Breast epithelium (tissue), 4 donors: ENCODE measurements around the gene PPP1R3E. TPM values are rescaled to one million over a fixed set of nuclear protein-coding genes. Genes with fewer than 3 reads are reported as not detected.
A peak's percentile ranks its signal among the peaks of the same experiment; 100 is the strongest.

Experiments
- DNase-seq, 2 donors: peaks; one replicate each; pipeline ENCODE4 v3.0.0-alpha.2; 2019; ENCODE audit warnings: low spot score in 2 of 2
- H3K27ac ChIP-seq, 2 donors: fragments of 200-600 bp; sonication (generic) in 1 of 2; one replicate each; pipeline ENCODE4 v1.5.1; 2016 to 2019; ENCODE audit warnings: mild to moderate bottlenecking in 1 of 2
- H3K27me3 ChIP-seq, 2 donors: fragments of 200-600 bp; sonication (generic) in 1 of 2; one replicate each; pipeline versions ENCODE4 v1.5.1 to v1.6.0; 2017 to 2019; ENCODE audit warnings: control low read depth in 1 of 2, mild to moderate bottlenecking in 1 of 2
- H3K36me3 ChIP-seq: fragments of 200-600 bp; one replicate; pipeline ENCODE4 v1.5.1; 2019
- H3K4me1 ChIP-seq, 2 donors: fragments of 200-600 bp; sonication (generic); one replicate each; pipeline ENCODE4 v1.5.1; 2016 to 2019; ENCODE audit warnings: control low read depth in 1 of 2
- H3K4me3 ChIP-seq, 3 donors: fragments of 200-600 bp; sonication (generic); 1 replicate in 2 of 3; 2 replicates in 1 of 3; pipeline ENCODE4 v1.5.1; 2016 to 2019; ENCODE audit warnings: mild to moderate bottlenecking in 3 of 3, moderate library complexity in 2 of 3
- H3K9me3 ChIP-seq, 2 donors: fragments of 200-600 bp; sonication (generic) in 1 of 2; one replicate each; pipeline ENCODE4 v1.5.1; 2016 to 2019; ENCODE audit warnings: control low read depth in 1 of 2
- CTCF ChIP-seq, 3 donors: fragments of 450-650 bp; IDR thresholded peaks; one replicate each; pipeline ENCODE4 v1.5.1; 2016 to 2017; ENCODE audit warnings: antibody characterized with exemption in 3 of 3, mild to moderate bottlenecking in 3 of 3, moderate library complexity in 3 of 3
- POLR2A ChIP-seq: fragments of 450-650 bp; IDR thresholded peaks from one replicate; pipeline ENCODE4 v1.6.1; 2016; ENCODE audit warnings: antibody characterized with exemption, mild to moderate bottlenecking, moderate library complexity
- POLR2AphosphoS5 ChIP-seq, 3 donors: sonication (generic); formaldehyde crosslinking; IDR thresholded peaks; one replicate each; pipeline ENCODE4 v1.6.1; 2017; ENCODE audit warnings: antibody characterized with exemption in 3 of 3
- intact Hi-C: fragments of 100-400 bp; cut with DNase I; formaldehyde crosslinking; loops from one replicate; pipeline ENCODE4 v1.15.1; 2023; ENCODE audit warnings: low total_unique reads
- total RNA-seq, 3 donors: library from RNA; depleted of rRNA; stranded (reverse); fragments of >200 nt; gene quantifications; one replicate each; pipeline ENCODE4 v1.1.0, GENCODE V29; 2016

PPP1R3E gene
- total RNA-seq, 3 donors from 2014 or later: 8.2 to 11.6 (median 9.4) TPM

GRCh38 chr14:23324993-23325392 is 22.3 kb upstream of the PPP1R3E start:
- H3K9me3 ChIP-seq: no peaks in the 10 kb centered on the region
- H3K36me3 ChIP-seq: no peaks in the 10 kb centered on the region
- DNase-seq: no peak
- no peak overlapping the region for H3K4me3 ChIP-seq
- H3K27ac ChIP-seq: no peak overlapping the region
- H3K4me1 ChIP-seq: peaks cover 0 to 4% of the 10 kb centered on the region in 2 donors
- intact Hi-C loops: loop anchor here (5.0 to 10.0 kb wide), 3 partner anchors 52 to 338 kb away; partner anchors contain the start of gene CMTM5
- H3K27me3 ChIP-seq: no peaks in the 10 kb centered on the region
- TF ChIP-seq POLR2AphosphoS5 (IDR thresholded peaks at IDR 0.05): no peak
- no peak for TF ChIP-seq CTCF (IDR thresholded peaks at IDR 0.05)
- TF ChIP-seq POLR2A: no peak

GRCh38 chr14:23324455-23324846 is 21.8 kb upstream of the PPP1R3E start:
- H3K27me3 ChIP-seq: no peaks in the 10 kb centered on the region
- no peak overlapping the region for H3K27ac ChIP-seq
- H3K9me3 ChIP-seq: no peaks in the 10 kb centered on the region
- intact Hi-C loops: loop anchor here (5.0 to 10.0 kb wide), 2 partner anchors 150 to 337 kb away; no protein-coding TSS in a partner anchor
- no peak for DNase-seq
- no peak overlapping the region for H3K4me3 ChIP-seq
- TF ChIP-seq CTCF (IDR thresholded peaks at IDR 0.05) (no peak), POLR2AphosphoS5 (IDR thresholded peaks at IDR 0.05) (no peak), POLR2A (no peak)
- H3K4me1 ChIP-seq: peaks cover 0 to 4% of the 10 kb centered on the region in 2 donors
- no peaks in the 10 kb centered on the region for H3K36me3 ChIP-seq

GRCh38 chr14:23323838-23324454 is 21.3 kb upstream of the PPP1R3E start:
- Histone ChIP-seq H3K9me3 (no peaks in the 10 kb centered on the region), H3K4me3 (no peak overlapping the region)
- intact Hi-C loops: loop anchor here (5.0 to 10.0 kb wide), 2 partner anchors 151 to 337 kb away; no protein-coding TSS in a partner anchor

GRCh38 chr14:23322568-23323517 is 20.2 kb upstream of the PPP1R3E start:
- Histone ChIP-seq H3K9me3 (no peaks in the 10 kb centered on the region), H3K36me3 (no peaks in the 10 kb centered on the region), H3K27ac (peak overlapping the region; percentile 94 to 97), H3K27me3 (no peaks in the 10 kb centered on the region), H3K4me1 (peaks cover 0 to 4% of the 10 kb centered on the region in 2 donors), H3K4me3 (peak overlapping the region; percentile 76 to 97 (median 92))
- TF ChIP-seq POLR2AphosphoS5 (IDR thresholded peaks at IDR 0.05): no peak
- no peak for TF ChIP-seq CTCF (IDR thresholded peaks at IDR 0.05)
- TF ChIP-seq POLR2A: no peak
- intact Hi-C loops: loop anchor here (5.0 to 10.0 kb wide), 2 partner anchors 152 to 336 kb away; no protein-coding TSS in a partner anchor
- no peak for DNase-seq

More at GRCh38 chr14:23323838-23324454, 21.3 kb upstream of the PPP1R3E start:
- no peaks in the 10 kb centered on the region for H3K27me3 ChIP-seq
- no peak for DNase-seq
- TF ChIP-seq POLR2A (no peak), POLR2AphosphoS5 (IDR thresholded peaks at IDR 0.05) (no peak), CTCF (IDR thresholded peaks at IDR 0.05) (no peak)
- H3K36me3 ChIP-seq: no peaks in the 10 kb centered on the region
- peaks cover 0 to 4% of the 10 kb centered on the region in 2 donors for H3K4me1 ChIP-seq
- no peak overlapping the region for H3K27ac ChIP-seq
